Measurements from ENCODE around the gene CCDC78. TPM values are rescaled to one million over a fixed set of nuclear protein-coding genes. Genes with fewer than 3 reads are reported as not detected.

Gene CCDC78
- total RNA-seq, 1 donor from 2014 or later, result not detected

GRCh38 chr16:674968-675883 is 51.0 kb downstream of the CCDC78 start, which contains the start of gene RHBDL1:
Gene RHBDL1 (plus strand): TSS chr16:675671. CDS start chr16:675791, 120 bp downstream.
- H3K9ac ChIP-seq (ENCODE audit: low read depth in 1 of 3, low read length in 3 of 3), result peak within 1 kb of the TSS in 1 of 3 donors; percentile 57

GRCh38 chr16:674214-674881 is 51.9 kb downstream of the CCDC78 start:
- Histone ChIP-seq H3K27ac (ENCODE audit: low read depth, low read length) (no peak overlapping the region), H3K9me3 (ENCODE audit: control insufficient read depth in 3 of 3, low read length in 3 of 3) (no peaks in the 10 kb centered on the region), H3K27me3 (ENCODE audit: control insufficient read depth in 3 of 3, insufficient read depth in 3 of 3, low read length in 3 of 3) (peaks cover 0 to 16% (median 7%) of the 10 kb centered on the region in 3 donors), H3K4me1 (ENCODE audit: control insufficient read depth in 3 of 3, insufficient read depth in 3 of 3, low read length in 3 of 3) (peaks cover 5 to 16% (median 10%) of the 10 kb centered on the region in 3 donors), H3K9ac (ENCODE audit: low read depth in 1 of 3, low read length in 3 of 3) (peak overlapping the region in 2 of 3 donors; percentile 33 to 45), H3K4me3 (ENCODE audit: low read length in 3 of 3) (no peak overlapping the region), H3K36me3 (ENCODE audit: control insufficient read depth in 3 of 3, insufficient read depth in 3 of 3, low read length in 3 of 3) (peaks cover 30 to 37% (median 36%) of the 10 kb centered on the region in 3 donors)

More at GRCh38 chr16:674968-675883, 51.0 kb downstream of the CCDC78 start, which contains the start of gene RHBDL1:
- Histone ChIP-seq H3K27me3 (ENCODE audit: control insufficient read depth in 3 of 3, insufficient read depth in 3 of 3, low read length in 3 of 3) (peaks cover 0 to 16% (median 7%) of the 10 kb centered on the region in 3 donors), H3K9me3 (ENCODE audit: control insufficient read depth in 3 of 3, low read length in 3 of 3) (no peaks in the 10 kb centered on the region), H3K4me3 (ENCODE audit: low read length in 3 of 3) (peak within 1 kb of the TSS in 2 of 3 donors; percentile 29 to 32), H3K4me1 (ENCODE audit: control insufficient read depth in 3 of 3, insufficient read depth in 3 of 3, low read length in 3 of 3) (peaks cover 6 to 16% (median 13%) of the 10 kb centered on the region in 3 donors), H3K27ac (ENCODE audit: low read depth, low read length) (no peak within 1 kb of the TSS), H3K36me3 (ENCODE audit: control insufficient read depth in 3 of 3, insufficient read depth in 3 of 3, low read length in 3 of 3) (peaks cover 25 to 36% (median 28%) of the 10 kb centered on the region in 3 donors)

- Histone ChIP-seq H3K4me3 (ENCODE audit: low read length in 3 of 3) (no peak overlapping the region), H3K4me1 (ENCODE audit: control insufficient read depth in 3 of 3, insufficient read depth in 3 of 3, low read length in 3 of 3) (peaks cover 12 to 18% (median 17%) of the 10 kb centered on the region in 3 donors), H3K27me3 (ENCODE audit: control insufficient read depth in 3 of 3, insufficient read depth in 3 of 3, low read length in 3 of 3) (peaks cover 0 to 16% (median 7%) of the 10 kb centered on the region in 3 donors), H3K27ac (ENCODE audit: low read depth, low read length) (no peak overlapping the region), H3K9ac (ENCODE audit: low read depth in 1 of 3, low read length in 3 of 3) (no peak overlapping the region), H3K36me3 (ENCODE audit: control insufficient read depth in 3 of 3, insufficient read depth in 3 of 3, low read length in 3 of 3) (peaks cover 32 to 40% (median 37%) of the 10 kb centered on the region in 3 donors), H3K9me3 (ENCODE audit: control insufficient read depth in 3 of 3, low read length in 3 of 3) (no peaks in the 10 kb centered on the region)
Observed at GRCh38 chr16:673399-673991, 52.7 kb downstream of the CCDC78 start.

- Histone ChIP-seq H3K4me3 (ENCODE audit: low read length in 3 of 3) (no peak overlapping the region), H3K36me3 (ENCODE audit: control insufficient read depth in 3 of 3, insufficient read depth in 3 of 3, low read length in 3 of 3) (peaks cover 32 to 40% (median 37%) of the 10 kb centered on the region in 3 donors), H3K9ac (ENCODE audit: low read depth in 1 of 3, low read length in 3 of 3) (no peak overlapping the region), H3K27ac (ENCODE audit: low read depth, low read length) (no peak overlapping the region), H3K4me1 (ENCODE audit: control insufficient read depth in 3 of 3, insufficient read depth in 3 of 3, low read length in 3 of 3) (peaks cover 12 to 19% (median 17%) of the 10 kb centered on the region in 3 donors), H3K9me3 (ENCODE audit: control insufficient read depth in 3 of 3, low read length in 3 of 3) (no peaks in the 10 kb centered on the region), H3K27me3 (ENCODE audit: control insufficient read depth in 3 of 3, insufficient read depth in 3 of 3, low read length in 3 of 3) (peaks cover 0 to 16% (median 7%) of the 10 kb centered on the region in 3 donors)
Observed at GRCh38 chr16:672851-673250, 53.4 kb downstream of the CCDC78 start.

Small RNA genes lying within 50 kb of the gene (small RNA-seq; reads per million reads assigned to genes)
- gene MIR662, result not detected

Other genes with a start within 250 kb of the CCDC78 start
- gene CAPN15, start 198.7 kb downstream of the CCDC78 start, total RNA-seq, result 9.9 TPM
- not detected for gene PRR35, start 166.0 kb downstream of the CCDC78 start, total RNA-seq
- gene NHLRC4, start 159.4 kb downstream of the CCDC78 start, total RNA-seq, result 1.6 TPM
- 11.0 TPM for gene PIGQ, start 156.5 kb downstream of the CCDC78 start, total RNA-seq
- gene RAB40C, start 136.4 kb downstream of the CCDC78 start, total RNA-seq, result 5.7 TPM
- gene WFIKKN1, start 95.5 kb downstream of the CCDC78 start, total RNA-seq, result 0.52 TPM
- gene METTL26, start 90.1 kb downstream of the CCDC78 start, total RNA-seq, result 32.4 TPM
- 20.4 TPM for gene MCRIP2, start 84.6 kb downstream of the CCDC78 start, total RNA-seq
- 6.3 TPM for gene WDR90, start 77.1 kb downstream of the CCDC78 start, total RNA-seq
- 14.1 TPM for gene RHOT2, start 58.3 kb downstream of the CCDC78 start, total RNA-seq
- gene RHBDL1, start 50.8 kb downstream of the CCDC78 start, total RNA-seq, result under 0.01 TPM
- 87.7 TPM for gene STUB1, start 46.0 kb downstream of the CCDC78 start, total RNA-seq
- gene JMJD8, start 42.1 kb downstream of the CCDC78 start, total RNA-seq, result 13.0 TPM
- gene WDR24, start 36.0 kb downstream of the CCDC78 start, total RNA-seq, result 2.1 TPM
- gene FBXL16, start 20.6 kb downstream of the CCDC78 start, total RNA-seq, result not detected
- 18.3 TPM for gene METRN, start 11.3 kb downstream of the CCDC78 start, total RNA-seq
- 12.0 TPM for gene ANTKMT, start 5.3 kb downstream of the CCDC78 start, total RNA-seq
- gene HAGHL, start 663 bp upstream of the CCDC78 start, total RNA-seq, result 1.0 TPM
- gene CIAO3, start 14.6 kb upstream of the CCDC78 start, total RNA-seq, result 43.3 TPM
- gene MSLN, start 34.3 kb upstream of the CCDC78 start, total RNA-seq, result 1.0 TPM
- 8.9 TPM for gene RPUSD1, start 61.9 kb upstream of the CCDC78 start, total RNA-seq
- gene CHTF18, start 62.2 kb upstream of the CCDC78 start, total RNA-seq, result 4.2 TPM
- not detected for gene GNG13, start 74.3 kb upstream of the CCDC78 start, total RNA-seq
- gene LMF1, start 244.5 kb upstream of the CCDC78 start, total RNA-seq, result 6.8 TPM